ENCODE results near the gene DGUOK.
"Not testable (repeated sequence)": the region's sequence is repeated elsewhere in the genome, so short reads cannot be mapped to it uniquely, and the experiment has no call there.

The DGUOK gene

DNA sequence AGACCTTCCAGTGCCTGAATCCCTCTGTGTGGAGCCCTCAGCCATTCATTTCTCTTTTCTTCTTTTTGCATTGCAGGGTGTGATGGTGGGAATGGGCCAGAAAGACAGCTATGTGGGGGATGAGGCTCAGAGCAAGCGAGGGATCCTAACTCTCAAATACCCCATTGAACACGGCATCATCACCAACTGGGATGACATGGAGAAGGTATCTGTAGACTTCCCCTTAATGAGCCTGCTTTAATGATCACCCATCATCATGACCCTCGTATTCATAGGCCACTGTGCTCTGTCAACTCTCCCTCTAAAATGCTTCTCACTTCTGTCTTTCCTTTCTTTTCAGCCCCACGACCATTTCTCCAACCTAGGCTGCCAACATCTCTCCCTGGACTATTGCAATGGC is 24.4 kb upstream of the DGUOK start:
- no peak for DNase-seq

- DNase-seq, result no peak
Measured at GRCh38 chr2:73903313-73903712, 23.4 kb upstream of the DGUOK start.

DNA sequence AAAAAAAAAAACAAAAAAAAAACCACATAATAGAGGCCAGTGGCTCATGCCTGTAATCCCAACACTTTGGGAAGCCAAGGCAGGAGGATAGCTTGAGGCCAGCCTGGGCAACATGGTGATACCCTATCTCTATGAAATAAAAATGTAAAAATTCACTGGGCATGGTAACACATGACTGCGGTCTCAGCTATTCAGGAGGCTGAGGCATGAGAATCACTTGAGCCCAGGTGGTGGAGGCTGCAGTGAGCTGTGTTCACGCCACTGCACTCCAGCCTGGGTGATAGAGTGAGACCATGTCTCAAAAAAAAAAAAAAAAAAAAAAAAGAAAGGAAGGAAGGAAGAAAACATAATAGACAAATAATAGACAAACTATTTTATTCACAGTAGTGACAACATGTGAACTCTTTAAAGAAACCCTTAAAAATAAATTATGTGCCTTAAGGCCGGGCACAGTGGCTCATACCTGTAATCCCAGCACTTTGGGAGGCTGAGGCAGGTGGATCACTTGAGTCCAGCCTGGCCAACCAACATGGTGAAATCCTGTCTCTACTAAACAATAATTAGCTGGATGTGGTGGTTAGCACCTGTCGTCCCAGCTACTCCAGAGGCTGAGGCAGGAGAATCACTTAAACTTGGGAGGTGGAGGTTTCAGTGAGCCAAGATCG is 22.6 kb upstream of the DGUOK start:
- not testable (repeated sequence) for DNase-seq

GRCh38 chr2:73904952-73905351 is 21.7 kb upstream of the DGUOK start:
- DNase-seq, result no peak

GRCh38 chr2:73906847-73907505 is 19.7 kb upstream of the DGUOK start:
- DNase-seq, result no peak

DNA sequence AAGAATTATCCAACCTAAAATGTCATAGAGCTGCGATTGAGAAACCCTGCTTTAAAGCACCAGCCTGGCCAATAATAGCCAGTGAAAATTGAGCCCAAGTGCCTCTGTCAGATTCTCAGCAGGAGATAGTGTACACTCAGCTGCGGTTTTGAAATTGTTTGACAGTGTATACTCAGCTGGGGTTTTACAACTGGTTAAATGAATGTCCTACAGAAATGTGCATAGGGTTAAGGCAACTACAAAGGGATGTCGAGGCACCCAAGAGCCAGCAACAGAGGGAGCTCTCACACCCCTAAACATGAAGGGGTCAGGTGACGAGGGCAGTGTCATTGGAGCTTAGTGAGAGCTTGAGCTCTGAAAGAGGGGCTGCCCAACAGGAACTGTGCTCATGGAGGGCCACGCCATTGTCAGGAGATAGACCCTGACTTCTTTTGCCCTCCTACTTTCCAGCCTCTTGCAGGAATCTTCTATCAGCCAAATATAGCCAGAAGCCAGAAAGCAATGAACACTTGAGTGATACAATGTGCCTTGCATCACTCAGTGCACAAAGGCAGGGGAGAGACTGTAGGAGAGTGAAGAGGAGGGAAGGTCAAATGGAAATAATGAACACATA is 18.7 kb upstream of the DGUOK start:
- peak; percentile 39 for DNase-seq

GRCh38 chr2:73908689-73909652 is 17.7 kb upstream of the DGUOK start:
- no peak for DNase-seq

DNA sequence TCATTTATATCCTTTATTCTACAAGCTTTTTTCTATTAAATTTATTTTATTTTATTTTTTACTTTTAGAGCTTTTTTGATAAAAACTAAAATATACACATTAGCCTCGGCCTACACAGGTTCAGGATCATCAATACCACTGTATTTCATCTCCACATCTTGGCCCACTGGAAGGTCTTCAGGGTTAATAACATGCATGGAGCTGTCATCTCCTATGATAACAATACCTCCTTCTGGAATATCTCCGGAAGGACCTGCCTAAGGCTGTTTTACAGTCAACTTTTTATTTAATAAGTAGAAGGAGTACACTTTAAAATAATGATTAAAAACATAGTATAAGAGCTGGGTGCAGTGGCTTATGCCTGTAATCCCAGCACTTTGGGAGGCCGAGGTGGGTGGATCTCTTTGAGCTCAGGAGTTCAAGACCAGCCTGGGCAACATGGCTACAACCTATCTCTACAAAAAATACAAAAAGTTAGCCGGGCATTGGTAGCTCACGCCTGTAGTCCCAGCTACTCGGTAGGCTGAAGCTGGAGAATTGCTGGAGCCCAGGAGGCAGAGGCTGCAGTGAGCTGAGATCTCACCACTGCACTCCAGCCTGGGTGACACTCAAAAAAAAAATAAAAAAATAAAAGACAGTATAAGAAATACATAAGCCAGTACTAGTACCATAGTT is 15.7 kb upstream of the DGUOK start:
- DNase-seq, result no peak

- no peak for DNase-seq
Measured at GRCh38 chr2:73911548-73912208, 15.0 kb upstream of the DGUOK start.

DNA sequence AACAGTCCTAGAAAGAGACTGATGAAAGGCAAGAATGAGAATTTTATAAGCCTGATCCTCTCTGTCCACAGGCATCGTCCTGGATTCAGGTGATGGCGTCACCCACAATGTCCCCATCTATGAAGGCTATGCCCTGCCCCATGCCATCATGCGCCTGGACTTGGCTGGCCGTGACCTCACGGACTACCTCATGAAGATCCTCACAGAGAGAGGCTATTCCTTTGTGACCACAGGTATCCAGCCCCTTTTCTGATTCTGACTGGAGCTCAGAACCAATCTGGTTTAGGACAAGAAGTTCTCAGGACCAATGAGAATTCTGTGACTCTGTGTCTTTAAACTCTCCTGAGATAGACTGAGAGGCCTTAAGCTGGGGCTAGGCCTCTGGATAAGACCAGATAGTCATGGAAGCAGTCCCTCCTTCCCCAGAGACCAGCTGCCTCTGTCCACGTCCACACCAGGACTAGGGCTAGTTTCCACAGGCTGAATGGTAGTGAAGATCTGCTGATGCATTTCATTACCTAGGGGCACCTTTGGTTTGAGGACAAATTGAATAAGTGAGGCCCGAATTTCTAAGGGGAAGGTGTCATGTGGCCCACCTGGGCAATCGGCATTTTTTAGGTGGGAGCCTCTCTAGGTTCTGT is 13.1 kb upstream of the DGUOK start:
- no peak for DNase-seq

- DNase-seq, result no peak
Measured at GRCh38 chr2:73914667-73915066, 12.0 kb upstream of the DGUOK start.

DNA sequence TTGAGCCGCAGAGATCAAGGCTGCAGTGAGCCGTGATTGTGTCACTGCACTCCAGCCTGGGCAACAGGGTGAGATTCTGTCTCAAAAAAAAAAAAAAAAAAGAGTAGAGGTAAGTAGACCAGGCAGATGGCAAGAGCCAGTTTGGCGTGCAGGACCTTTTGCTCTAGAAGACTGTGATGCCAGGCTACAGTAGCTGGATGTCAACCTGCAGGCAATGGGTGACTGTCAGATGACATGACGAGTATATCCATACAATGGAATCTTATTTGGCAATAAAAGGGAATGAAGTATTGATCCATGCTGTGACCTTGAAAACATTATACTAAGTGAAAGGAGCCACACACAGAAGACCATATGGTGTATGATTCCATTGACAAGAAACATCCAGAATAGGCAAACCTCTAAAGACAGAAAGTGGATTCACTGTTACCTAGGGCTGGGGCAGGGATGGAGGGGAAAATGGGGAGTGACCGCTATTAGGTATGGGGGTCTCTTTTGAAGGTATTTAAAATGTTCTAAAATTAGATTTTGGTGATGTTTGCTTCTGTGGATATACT is 11.2 kb upstream of the DGUOK start:
- no peak for DNase-seq

- no peak for DNase-seq
Measured at GRCh38 chr2:73916666-73917065, 10.0 kb upstream of the DGUOK start.

GRCh38 chr2:73917296-73917695 is 9.4 kb upstream of the DGUOK start:
- DNase-seq, result no peak

GRCh38 chr2:73917696-73918207 is 8.9 kb upstream of the DGUOK start:
- DNase-seq, result no peak

GRCh38 chr2:73918856-73919255 is 7.8 kb upstream of the DGUOK start:
- no peak for DNase-seq

DNA sequence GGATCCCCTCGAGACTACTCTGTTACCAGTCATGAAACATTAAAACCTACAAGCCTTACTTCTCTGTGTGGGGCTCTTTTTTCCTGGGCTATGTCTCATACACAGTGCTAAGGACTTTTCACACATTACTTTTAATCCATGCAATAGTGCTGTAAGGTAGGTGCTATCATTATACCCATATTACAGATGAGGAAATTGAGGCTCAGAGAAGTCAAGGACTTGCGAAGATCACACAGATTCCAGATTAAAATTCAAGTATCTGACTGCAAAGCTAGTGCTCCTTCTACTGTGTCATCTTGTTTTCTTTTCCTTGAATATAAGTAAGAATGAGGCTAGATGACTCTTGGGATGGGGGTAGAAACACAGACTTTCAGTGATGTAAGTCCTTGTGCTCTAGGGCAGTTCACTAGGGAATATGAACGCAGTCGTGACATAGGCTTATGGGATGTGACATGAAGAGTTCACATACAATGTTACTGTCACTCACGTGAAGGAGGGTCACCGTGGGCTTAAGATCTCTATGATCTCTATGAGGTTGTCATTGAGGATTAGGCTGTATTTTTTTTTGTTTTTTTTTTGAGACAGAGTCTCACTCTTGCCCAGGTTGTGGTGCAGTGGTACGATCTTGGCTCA is 7.0 kb upstream of the DGUOK start:
- no peak for DNase-seq

DNA sequence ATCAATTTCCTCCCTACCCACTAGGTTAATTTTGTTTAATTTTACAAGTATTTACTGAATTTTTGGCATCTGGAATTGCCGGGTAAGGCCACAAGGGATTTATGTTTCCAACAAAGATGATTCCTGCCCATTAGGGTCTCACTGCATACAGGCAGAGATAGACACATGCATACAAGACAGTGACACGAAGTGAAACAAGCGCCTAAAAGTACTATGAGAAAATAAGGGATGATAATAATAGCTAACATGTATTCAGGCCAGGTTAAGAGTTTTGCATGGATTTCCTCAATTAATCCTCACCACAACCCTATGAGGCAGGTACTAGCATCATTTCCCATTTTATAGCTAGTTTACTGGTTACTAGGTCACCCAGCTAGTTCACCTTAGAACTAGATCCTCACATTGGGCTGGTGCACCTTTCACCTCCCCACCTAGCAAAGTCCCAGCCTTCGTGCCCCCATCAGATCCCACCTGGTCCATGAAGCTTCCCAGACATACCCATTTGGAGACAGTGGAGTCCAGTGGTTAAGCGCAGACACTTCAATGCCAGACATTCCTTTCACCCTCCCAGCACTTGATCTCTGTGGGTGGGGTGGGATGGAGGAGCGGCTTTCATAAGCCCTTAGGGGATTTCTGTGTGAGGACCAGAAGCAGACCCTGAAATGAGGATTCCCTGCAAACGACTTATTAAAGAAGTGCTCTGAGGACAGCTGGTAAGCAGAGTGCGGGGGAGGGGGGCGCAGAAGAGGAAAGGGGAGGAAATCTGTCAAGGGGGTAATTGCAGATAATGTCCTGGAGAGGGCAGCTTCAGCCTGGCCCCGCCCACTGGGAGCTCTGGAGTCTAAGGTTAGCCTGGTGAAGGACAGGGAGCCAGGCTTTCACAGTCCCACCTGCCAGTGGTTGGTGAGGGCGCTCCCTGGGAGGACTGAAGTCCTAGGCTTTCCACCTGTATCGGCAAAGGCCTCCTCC is 5.8 kb upstream of the DGUOK start:
- DNase-seq, result peak; percentile 95

- DNase-seq, result no peak
Measured at GRCh38 chr2:73921581-73921980, 5.1 kb upstream of the DGUOK start.

Measured in NCI-H82 (cell line).